Activated CD4-positive, alpha-beta T cell treated with anti-CD3 and anti-CD28 coated beads, Interleukin-2, amount 50 U/mL, for 1 hour (primary cell): Measurements from ENCODE around the gene NFX1.

ENCODE experiments used
- DNase-seq: peaks from one replicate; pipeline ENCODE4 v3.0.0-alpha.2; 2020

The NFX1 gene

GRCh38 chr9:33290247-33291030 lies at the start of gene NFX1:
Gene NFX1, plus strand, starts transcription at chr9:33290516. Its CDS starts 57 bp downstream, at chr9:33290573.
- peak; percentile 97 for DNase-seq

- DNase-seq, result no peak
Measured at GRCh38 chr9:33241298-33241697, 49.0 kb upstream of the NFX1 start.

- no peak for DNase-seq
Measured at GRCh38 chr9:33242609-33243134, 47.6 kb upstream of the NFX1 start.

- DNase-seq, result no peak
Measured at GRCh38 chr9:33244137-33244784, 46.1 kb upstream of the NFX1 start.

- no peak for DNase-seq
Measured at GRCh38 chr9:33245341-33245740, 45.0 kb upstream of the NFX1 start.

- DNase-seq, result no peak
Measured at GRCh38 chr9:33246269-33246860, 44.0 kb upstream of the NFX1 start.

- no peak for DNase-seq
Measured at GRCh38 chr9:33248606-33249005, 41.7 kb upstream of the NFX1 start.

- no peak for DNase-seq
Measured at GRCh38 chr9:33249087-33249658, 41.1 kb upstream of the NFX1 start.

- DNase-seq, result no peak
Measured at GRCh38 chr9:33249983-33250382, 40.3 kb upstream of the NFX1 start.

GRCh38 chr9:33250458-33250995 lies 39.8 kb upstream of the NFX1 start:
- DNase-seq, result no peak

GRCh38 chr9:33254211-33254610 lies 36.1 kb upstream of the NFX1 start:
- DNase-seq, result no peak

GRCh38 chr9:33255014-33255413 lies 35.3 kb upstream of the NFX1 start:
- no peak for DNase-seq

GRCh38 chr9:33255471-33255870 lies 34.8 kb upstream of the NFX1 start:
- no peak for DNase-seq

GRCh38 chr9:33256236-33256635 lies 34.1 kb upstream of the NFX1 start:
- DNase-seq, result no peak

GRCh38 chr9:33257276-33257675 lies 33.0 kb upstream of the NFX1 start:
- DNase-seq, result no peak

- DNase-seq, result no peak
Measured at GRCh38 chr9:33260372-33260771, 29.9 kb upstream of the NFX1 start.

- no peak for DNase-seq
Measured at GRCh38 chr9:33263131-33264002, 26.9 kb upstream of the NFX1 start.

- DNase-seq, result peak; percentile 23
Measured at GRCh38 chr9:33264003-33264472, 26.3 kb upstream of the NFX1 start.

GRCh38 chr9:33264473-33265177 lies 25.7 kb upstream of the NFX1 start, which contains the start of the genes BAG1 and CHMP5:
Gene BAG1, minus strand, starts transcription at chr9:33264708.
Gene CHMP5, plus strand, starts transcription at chr9:33265049. Its CDS starts 30 bp downstream, at chr9:33265079.
- peak; percentile 100 for DNase-seq

- DNase-seq, result no peak
Measured at GRCh38 chr9:33265211-33265865, 25.0 kb upstream of the NFX1 start.
